Smooth muscle cell (in vitro differentiated cells): ENCODE results near the gene PEAK1. TPM values are rescaled to one million over a fixed set of nuclear protein-coding genes. Genes with fewer than 3 reads are reported as not detected.

Experiments used
- DNase-seq: peaks from one replicate; lab custom pipeline; 2025; ENCODE audit not compliant: unreplicated experiment; lab: John Stamatoyannopoulos, UW
- H2AFZ ChIP-seq: fragments of 200-600 bp; sonication (generic); 2 replicates; pipeline ENCODE4 v1.6.0; 2016; ENCODE audit warnings: antibody characterized with exemption, low read depth, mild to moderate bottlenecking
- H3F3A ChIP-seq: fragments of 200-600 bp; sonication (generic); 2 replicates; pipeline ENCODE4 v1.6.0; 2017; ENCODE audit warnings: antibody characterized with exemption, low read depth
- H3K27ac ChIP-seq: fragments of 200-600 bp; sonication (generic); 2 replicates; pipeline ENCODE4 v1.5.1; 2016; ENCODE audit warnings: low read depth, mild to moderate bottlenecking
- H3K27me3 ChIP-seq: fragments of 200-600 bp; sonication (generic); 2 replicates; pipeline ENCODE4 v1.6.1; 2016; ENCODE audit warnings: low read depth, mild to moderate bottlenecking
- H3K36me3 ChIP-seq: fragments of 200-600 bp; sonication (generic); 2 replicates; pipeline ENCODE4 v1.5.1; 2016; ENCODE audit warnings: low read depth
- H3K4me1 ChIP-seq: fragments of 200-600 bp; sonication (generic); 2 replicates; pipeline ENCODE4 v1.5.1; 2016; ENCODE audit warnings: low read depth
- H3K4me2 ChIP-seq: fragments of 200-600 bp; sonication (generic); 2 replicates; pipeline ENCODE4 v1.6.0; 2016; ENCODE audit warnings: mild to moderate bottlenecking
- H3K4me3 ChIP-seq: fragments of 200-600 bp; sonication (generic); 2 replicates; pipeline ENCODE4 v1.5.1; 2016; ENCODE audit warnings: mild to moderate bottlenecking
- H3K79me2 ChIP-seq: fragments of 200-600 bp; sonication (generic); 2 replicates; pipeline ENCODE4 v1.6.0; 2016; ENCODE audit warnings: low read depth, mild to moderate bottlenecking
- H3K9ac ChIP-seq: fragments of 200-600 bp; sonication (generic); 2 replicates; pipeline ENCODE4 v1.6.0; 2016; ENCODE audit warnings: low read depth
- H3K9me3 ChIP-seq: fragments of 200-600 bp; sonication (generic); replicated peaks from 2 replicates; pipeline ENCODE4 v1.5.1; 2016; ENCODE audit warnings: low read depth
- H4K20me1 ChIP-seq: fragments of 200-600 bp; sonication (generic); 2 replicates; pipeline ENCODE4 v1.6.0; 2016; ENCODE audit warnings: low read depth
- CTCF ChIP-seq: fragments of 200-600 bp; sonication (generic); IDR thresholded peaks from 2 replicates; pipeline ENCODE4 v1.5.1; 2017; ENCODE audit warnings: borderline replicate concordance, mild to moderate bottlenecking, antibody characterized with exemption; ENCODE audit not compliant: insufficient read depth, poor library complexity, severe bottlenecking
- WGBS: methylation state at CpG from one replicate; pipeline ENCODE4 v1.1.7; 2016; ENCODE audit warnings: low lambda C conversion rate; 5-methylcytosine and 5-hydroxymethylcytosine counted together
- polyA plus RNA-seq: library from polyadenylated mRNA; unstranded; fragments of >200 nt; fragmentation: Nextera tagmentation; extraction: Ambion mirVana; gene quantifications from 2 replicates; pipeline ENCODE4 v1.2.1, GENCODE V29; 2016
- total RNA-seq: library from RNA; depleted of rRNA; stranded (reverse); fragments of >200 nt; gene quantifications from 2 replicates; pipeline ENCODE4 v1.2.3, GENCODE V29; 2014

The PEAK1 gene
- total and polyA plus RNA-seq, 2 experiments from 2014 or later = 5.6 to 21.9 TPM

DNA sequence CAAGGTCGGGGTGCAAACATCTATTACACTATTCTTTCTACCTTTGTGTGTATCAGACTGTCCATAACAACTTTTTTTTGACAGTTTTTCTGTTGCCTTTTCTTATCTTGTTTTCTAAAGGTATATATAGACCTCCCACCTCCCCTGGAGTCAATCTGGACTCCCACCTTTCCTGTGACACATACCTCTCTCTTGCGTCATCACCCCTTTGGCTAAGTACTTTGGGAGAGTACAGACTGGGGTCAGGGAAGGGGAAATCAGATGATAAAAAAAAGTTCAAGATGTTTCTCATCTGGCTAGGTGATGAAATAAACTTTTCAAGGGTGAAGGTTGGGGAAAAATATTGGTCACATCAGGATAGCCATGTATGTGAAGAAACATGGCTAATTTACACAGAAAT lies 366.2 kb downstream of the PEAK1 start:
- H3K4me1 ChIP-seq = no peaks in the 10 kb centered on the region
- 95% methylated on average over 2 of the region's 2 CpGs for WGBS
- TF ChIP-seq CTCF = no peak
- DNase-seq = no peak
- no peak overlapping the region for H3K4me2 ChIP-seq
- no peak overlapping the region for H3K27ac ChIP-seq
- peaks cover 82% of the 10 kb centered on the region for H4K20me1 ChIP-seq
- no peaks in the 10 kb centered on the region for H3K9me3 ChIP-seq
- no peak overlapping the region for H2AFZ ChIP-seq
- H3K36me3 ChIP-seq = peaks cover 25% of the 10 kb centered on the region
- H3K79me2 ChIP-seq = peaks cover 35% of the 10 kb centered on the region
- no peak overlapping the region for H3K4me3 ChIP-seq
- no peaks in the 10 kb centered on the region for H3K27me3 ChIP-seq
- peaks cover 3% of the 10 kb centered on the region for H3F3A ChIP-seq
- no peak overlapping the region for H3K9ac ChIP-seq

GRCh38 chr15:77052556-77052955 lies 367.3 kb downstream of the PEAK1 start:
- no peak overlapping the region for H2AFZ ChIP-seq
- no peaks in the 10 kb centered on the region for H3K9me3 ChIP-seq
- H3K79me2 ChIP-seq = peaks cover 28% of the 10 kb centered on the region
- no peak overlapping the region for H3K4me2 ChIP-seq
- DNase-seq = no peak
- H3K9ac ChIP-seq = no peak overlapping the region
- peaks cover 3% of the 10 kb centered on the region for H3F3A ChIP-seq
- no peak overlapping the region for H3K27ac ChIP-seq
- 89% methylated on average over 2 of the region's 2 CpGs for WGBS
- no peak overlapping the region for H3K4me3 ChIP-seq
- H3K36me3 ChIP-seq = peaks cover 27% of the 10 kb centered on the region
- TF ChIP-seq CTCF = no peak
- H4K20me1 ChIP-seq = peaks cover 81% of the 10 kb centered on the region
- H3K27me3 ChIP-seq = no peaks in the 10 kb centered on the region
- no peaks in the 10 kb centered on the region for H3K4me1 ChIP-seq

Other genes starting within 250 kb of the PEAK1 start
- 30.2 and 40.3 TPM in 2 replicates for gene HMG20A, start 784 bp upstream of the PEAK1 start, total RNA-seq
- 20.5 and 22.9 TPM in 2 replicates for gene HMG20A, start 784 bp upstream of the PEAK1 start, polyA plus RNA-seq
- gene LINGO1, start 212.8 kb upstream of the PEAK1 start, total RNA-seq = 3.5 and 8.2 TPM in 2 replicates
- 11.1 and 13.4 TPM in 2 replicates for gene LINGO1, start 212.8 kb upstream of the PEAK1 start, polyA plus RNA-seq